GM19395 (cell line): ENCODE data around the gene ADGRL4.
A peak's percentile ranks its signal among the peaks of the same experiment; 100 is the strongest.
"Not testable (repeated sequence)": the region's sequence is repeated elsewhere in the genome, so short reads cannot be mapped to it uniquely, and the experiment has no call there.

Experiments
- ATAC-seq: cut with Tn5 transposase; IDR thresholded peaks from one replicate; pipeline ENCODE4 v1.9.1; 2021; ENCODE audit warnings: mild to moderate bottlenecking, moderate library complexity; ENCODE audit not compliant: unreplicated experiment

Gene ADGRL4

GRCh38 chr1:78919150-78919549, 87.4 kb downstream of the ADGRL4 start:
- ATAC-seq: no peak

- no peak for ATAC-seq
Measured at GRCh38 chr1:78918157-78918556, 88.4 kb downstream of the ADGRL4 start.

- no peak for ATAC-seq
Measured at GRCh38 chr1:78916986-78917385, 89.5 kb downstream of the ADGRL4 start.

- no peak for ATAC-seq
Measured at GRCh38 chr1:78913950-78914349, 92.6 kb downstream of the ADGRL4 start.

GRCh38 chr1:78911956-78912880, 94.3 kb downstream of the ADGRL4 start:
- no peak for ATAC-seq

- ATAC-seq: no peak
Measured at GRCh38 chr1:78902641-78903040, 103.9 kb downstream of the ADGRL4 start.

GRCh38 chr1:78894811-78895210, 111.7 kb downstream of the ADGRL4 start:
- ATAC-seq: no peak

GRCh38 chr1:78892260-78892840, 114.2 kb downstream of the ADGRL4 start:
- no peak for ATAC-seq

- ATAC-seq: no peak
Measured at GRCh38 chr1:78887458-78887857, 119.1 kb downstream of the ADGRL4 start.

GRCh38 chr1:78884685-78885452, 121.7 kb downstream of the ADGRL4 start:
- ATAC-seq: no peak

GRCh38 chr1:78880223-78880622, 126.3 kb downstream of the ADGRL4 start:
- ATAC-seq: no peak

- not testable (repeated sequence) for ATAC-seq
Measured at GRCh38 chr1:78875986-78876385, 130.5 kb downstream of the ADGRL4 start.

- ATAC-seq: not testable (repeated sequence)
Measured at GRCh38 chr1:78872801-78873200, 133.7 kb downstream of the ADGRL4 start.

GRCh38 chr1:78871249-78871648, 135.3 kb downstream of the ADGRL4 start:
- ATAC-seq: no peak

- no peak for ATAC-seq
Measured at GRCh38 chr1:78869136-78869535, 137.4 kb downstream of the ADGRL4 start.

- ATAC-seq: no peak
Measured at GRCh38 chr1:78864175-78864574, 142.4 kb downstream of the ADGRL4 start.

GRCh38 chr1:78856096-78856495, 150.4 kb downstream of the ADGRL4 start:
- no peak for ATAC-seq

GRCh38 chr1:78855258-78855657, 151.3 kb downstream of the ADGRL4 start:
- peak; percentile 96 for ATAC-seq

GRCh38 chr1:78854556-78854955, 152.0 kb downstream of the ADGRL4 start:
- ATAC-seq: peak; percentile 3

GRCh38 chr1:78843546-78843945, 163.0 kb downstream of the ADGRL4 start:
- ATAC-seq: no peak

GRCh38 chr1:78843111-78843510, 163.4 kb downstream of the ADGRL4 start:
- no peak for ATAC-seq
